ENCODE data around the gene NT5DC2. TPM values are rescaled to one million over a fixed set of nuclear protein-coding genes. Genes with fewer than 3 reads are reported as not detected.

The NT5DC2 gene
- total RNA-seq, result 68.3 TPM
- long read RNA-seq, transcript NT5DC2-202 (14 exons, 1,795 nt), result major isoform, 137 of 191 reads
- long read RNA-seq, partial matches to known transcripts, result 24 of 191 reads
- long read RNA-seq, other reads (novel, unspliced or antisense), result 30 of 191 reads

DNA sequence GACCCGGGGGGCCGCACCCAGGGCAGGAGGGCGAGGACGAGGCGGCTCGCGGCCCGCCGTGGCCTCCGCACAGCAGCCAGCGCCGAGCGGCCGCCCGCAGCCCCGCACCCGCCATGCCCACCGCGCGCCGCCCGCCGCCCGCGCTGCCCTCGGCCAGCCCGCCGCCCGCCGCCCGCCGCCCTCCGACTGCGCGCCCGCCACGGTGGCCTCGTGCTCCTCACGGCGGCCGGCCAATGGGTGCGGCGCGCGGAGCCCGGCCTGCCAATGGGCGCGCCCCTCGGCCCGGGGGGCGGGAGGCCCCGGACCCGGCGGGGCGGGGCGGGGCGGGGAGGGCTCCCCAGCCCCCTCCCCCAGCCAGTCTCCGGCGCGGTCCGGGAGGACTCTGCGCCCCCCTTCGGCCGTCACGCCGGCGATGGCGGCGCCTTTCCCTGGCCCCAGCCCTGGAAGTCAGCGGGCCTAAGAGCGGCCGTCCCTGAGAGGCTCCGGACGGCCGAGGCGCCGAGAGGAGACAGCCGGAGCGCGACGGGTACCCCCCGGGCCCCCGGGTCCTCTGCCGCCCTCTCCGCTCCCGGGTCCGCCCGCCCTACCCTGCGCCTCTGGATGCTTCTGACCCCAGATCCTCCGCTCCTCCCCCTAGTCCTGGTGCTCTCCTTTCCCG lies at the start of gene NT5DC2:
Gene NT5DC2 (minus strand): TSS at position 235 of the 658 bp plus-strand sequence. CDS start 120 bp downstream, at position 115.
- intact Hi-C loops (cut with micrococcal nuclease), result no loop called here
- peak; percentile 37 for ATAC-seq

DNA sequence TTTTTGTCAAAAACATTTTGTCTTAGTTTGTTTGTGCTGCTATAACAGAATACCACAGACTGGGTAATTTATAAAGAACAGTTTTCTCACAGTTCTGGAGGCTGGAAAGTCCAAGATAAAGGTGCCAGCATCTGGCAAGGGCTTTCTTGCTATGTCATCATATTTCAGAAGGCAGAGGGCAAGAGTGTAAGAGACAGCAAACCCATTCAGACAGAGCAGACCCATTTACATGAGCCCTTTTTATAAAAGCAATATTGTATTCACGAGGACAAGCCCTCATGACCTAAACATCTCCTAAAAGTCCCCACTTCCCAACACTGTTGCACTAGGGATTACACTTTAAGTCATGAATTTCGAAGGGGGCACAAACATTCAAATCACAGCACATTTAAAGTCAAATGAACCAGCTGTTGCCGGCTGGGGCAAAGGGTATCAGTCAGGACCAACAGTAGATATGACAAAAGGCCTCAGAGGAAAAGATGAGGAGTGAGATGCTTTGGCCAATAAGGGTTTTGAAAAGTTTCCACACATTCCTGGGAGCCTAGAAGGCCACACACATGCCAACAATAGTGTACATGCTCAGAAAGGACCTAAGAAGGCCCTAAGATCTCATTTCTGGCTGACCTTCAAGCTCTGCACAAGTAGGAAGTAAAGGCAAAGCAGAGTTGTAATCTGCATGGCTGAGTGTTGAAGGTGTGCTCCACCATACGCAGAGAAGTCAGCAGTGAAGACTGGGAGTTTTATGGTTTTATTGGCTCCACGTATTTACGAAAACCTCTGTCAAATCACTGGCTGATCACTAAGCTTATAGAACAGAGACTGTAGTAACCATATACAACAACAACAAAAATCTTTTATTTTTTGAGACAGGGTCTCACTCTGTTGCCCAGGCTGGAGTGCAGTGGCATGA lies 40.7 kb upstream of the NT5DC2 start:
- intact Hi-C loops (cut with micrococcal nuclease), result no loop called here
- DNase-seq, result no peak
- ATAC-seq, result no peak

More for the DNA sequence above, at the start of gene NT5DC2:
- DNase-seq, result peak; percentile 90

DNA sequence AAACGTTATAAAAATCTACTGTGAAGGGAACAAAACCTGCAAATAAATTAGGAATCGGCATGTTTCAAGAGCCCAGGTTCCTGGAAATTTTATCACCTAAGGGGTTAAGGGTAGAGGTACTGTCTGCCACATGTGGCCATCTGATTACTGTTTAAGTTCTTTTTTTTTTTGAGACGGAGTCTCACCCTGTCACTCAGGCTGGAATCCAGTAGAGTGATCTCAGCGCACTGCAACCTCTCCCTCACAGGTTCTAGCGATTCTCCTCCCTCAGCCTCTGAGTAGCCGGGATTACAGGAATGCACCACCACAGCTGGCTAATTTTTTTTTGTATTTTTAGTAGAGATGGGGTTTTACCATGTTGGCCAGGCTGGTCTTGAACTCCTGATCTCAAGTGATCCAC lies 38.6 kb upstream of the NT5DC2 start:
- no peak for ATAC-seq
- intact Hi-C loops (cut with micrococcal nuclease), result no loop called here
- no peak for DNase-seq

DNA sequence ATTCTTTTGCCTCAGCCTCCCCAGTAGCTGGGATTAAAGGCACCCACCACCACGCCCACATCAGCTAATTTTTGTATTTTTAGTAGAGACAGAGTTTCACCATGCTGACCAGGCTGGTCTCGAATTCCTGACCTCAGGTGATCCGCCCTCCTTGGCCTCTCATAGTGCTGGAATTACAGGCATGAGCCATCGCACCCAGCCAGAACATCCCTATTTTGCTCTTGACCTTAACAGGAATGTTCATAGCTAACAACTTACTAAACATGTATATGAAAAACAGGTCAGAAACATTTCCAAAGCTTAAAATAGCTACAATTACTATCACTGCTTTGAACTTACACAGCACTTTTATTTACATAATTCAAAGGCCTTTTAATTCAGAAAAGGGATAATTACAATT lies 36.4 kb upstream of the NT5DC2 start:
- intact Hi-C loops (cut with micrococcal nuclease), result no loop called here
- ATAC-seq (peak; percentile 36), DNase-seq (no peak)

DNA sequence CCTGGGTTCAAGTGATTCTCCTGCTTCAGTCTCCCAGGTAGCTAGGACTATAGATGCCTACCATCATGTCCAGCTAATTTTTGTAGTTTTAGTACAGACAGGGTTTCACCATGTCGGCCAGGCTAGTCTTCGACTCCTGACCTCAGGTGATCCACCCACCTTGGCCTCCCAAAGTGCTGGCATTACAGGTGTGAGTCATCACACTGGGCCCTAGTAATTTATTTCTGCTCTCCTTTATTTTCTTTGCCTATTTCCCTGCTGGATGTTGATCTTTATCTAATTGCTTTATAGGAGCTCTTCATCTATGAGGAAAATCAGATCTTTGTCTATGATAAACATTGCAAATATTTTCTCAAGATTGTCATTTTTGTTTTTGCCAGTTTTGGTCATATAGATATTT lies 34.4 kb upstream of the NT5DC2 start:
- intact Hi-C loops (cut with micrococcal nuclease), result no loop called here
- no peak for ATAC-seq
- no peak for DNase-seq

DNA sequence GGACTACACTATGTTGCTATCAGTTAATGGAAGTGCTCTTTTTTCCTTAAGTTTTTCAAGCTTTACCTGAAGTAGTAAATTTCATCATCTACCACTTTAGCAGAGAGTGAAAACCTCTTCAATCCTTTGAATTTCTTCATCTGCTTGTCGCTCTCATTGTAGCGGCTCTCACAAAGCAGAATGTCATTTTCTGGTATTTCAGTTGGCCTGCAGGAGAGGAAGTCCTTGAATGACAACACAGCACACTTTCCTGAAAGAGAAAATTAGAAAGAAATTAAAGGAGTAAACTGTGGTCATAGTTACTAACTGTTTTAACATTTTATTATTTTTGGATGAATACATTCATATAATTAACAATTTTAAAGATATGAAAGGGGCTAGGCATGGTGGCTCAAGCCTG lies 30.3 kb upstream of the NT5DC2 start:
- ATAC-seq (no peak), DNase-seq (no peak)
- intact Hi-C loops (cut with micrococcal nuclease), result no loop called here

DNA sequence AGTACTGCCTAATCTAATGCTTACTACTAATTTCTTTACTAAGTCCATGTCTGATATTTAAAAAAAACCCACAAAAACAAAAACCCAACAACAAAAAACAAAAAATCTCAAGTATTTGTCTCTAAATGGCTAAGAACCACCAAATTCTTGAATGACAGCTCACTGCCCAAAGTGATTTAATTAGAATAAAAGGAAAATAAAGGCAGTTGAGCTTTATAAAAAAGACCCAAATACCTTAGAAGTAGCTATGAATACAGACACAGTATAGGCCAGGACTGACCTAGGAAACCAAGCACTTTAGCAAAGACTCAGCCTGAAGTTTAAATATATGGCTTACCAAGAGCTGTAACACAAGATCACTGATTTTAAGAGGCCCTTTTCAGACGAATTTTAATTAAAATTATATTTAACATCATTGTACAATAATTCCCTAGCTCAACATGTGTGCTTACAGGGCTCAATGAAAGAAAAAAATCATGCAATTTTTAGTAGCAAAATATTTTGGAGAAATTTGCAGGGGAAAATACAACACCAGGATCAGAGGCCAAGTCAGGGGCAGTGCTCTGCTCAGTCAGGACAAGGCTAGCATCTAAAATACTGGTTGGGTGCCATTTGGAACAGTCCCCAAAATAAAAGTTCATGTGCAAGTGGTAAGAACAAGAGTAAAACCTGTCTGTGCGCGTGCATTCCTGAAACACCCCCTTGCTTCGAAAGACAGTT lies 27.5 kb upstream of the NT5DC2 start:
- intact Hi-C loops (cut with micrococcal nuclease), result no loop called here
- no peak for DNase-seq
- peak; percentile 43 for ATAC-seq

DNA sequence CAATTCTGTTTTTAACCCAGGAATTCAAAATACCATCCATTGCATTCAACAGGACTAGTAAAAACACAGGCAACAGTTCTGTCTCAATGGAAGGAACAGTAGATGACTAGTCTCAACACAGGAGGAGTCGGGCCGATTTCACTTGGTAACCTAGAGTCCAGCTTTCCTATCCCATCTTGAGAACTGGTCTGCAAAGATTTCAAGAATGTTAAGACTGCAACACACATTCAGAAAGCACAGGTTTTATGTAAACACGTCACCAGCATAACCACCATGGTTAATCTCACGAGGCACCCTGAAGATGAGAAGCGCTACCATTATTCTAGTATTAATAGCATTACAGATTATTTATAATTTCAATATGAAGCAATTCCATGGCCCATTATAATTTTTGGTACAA lies 24.8 kb upstream of the NT5DC2 start:
- intact Hi-C loops (cut with micrococcal nuclease), result no loop called here
- DNase-seq (no peak), ATAC-seq (no peak)

DNA sequence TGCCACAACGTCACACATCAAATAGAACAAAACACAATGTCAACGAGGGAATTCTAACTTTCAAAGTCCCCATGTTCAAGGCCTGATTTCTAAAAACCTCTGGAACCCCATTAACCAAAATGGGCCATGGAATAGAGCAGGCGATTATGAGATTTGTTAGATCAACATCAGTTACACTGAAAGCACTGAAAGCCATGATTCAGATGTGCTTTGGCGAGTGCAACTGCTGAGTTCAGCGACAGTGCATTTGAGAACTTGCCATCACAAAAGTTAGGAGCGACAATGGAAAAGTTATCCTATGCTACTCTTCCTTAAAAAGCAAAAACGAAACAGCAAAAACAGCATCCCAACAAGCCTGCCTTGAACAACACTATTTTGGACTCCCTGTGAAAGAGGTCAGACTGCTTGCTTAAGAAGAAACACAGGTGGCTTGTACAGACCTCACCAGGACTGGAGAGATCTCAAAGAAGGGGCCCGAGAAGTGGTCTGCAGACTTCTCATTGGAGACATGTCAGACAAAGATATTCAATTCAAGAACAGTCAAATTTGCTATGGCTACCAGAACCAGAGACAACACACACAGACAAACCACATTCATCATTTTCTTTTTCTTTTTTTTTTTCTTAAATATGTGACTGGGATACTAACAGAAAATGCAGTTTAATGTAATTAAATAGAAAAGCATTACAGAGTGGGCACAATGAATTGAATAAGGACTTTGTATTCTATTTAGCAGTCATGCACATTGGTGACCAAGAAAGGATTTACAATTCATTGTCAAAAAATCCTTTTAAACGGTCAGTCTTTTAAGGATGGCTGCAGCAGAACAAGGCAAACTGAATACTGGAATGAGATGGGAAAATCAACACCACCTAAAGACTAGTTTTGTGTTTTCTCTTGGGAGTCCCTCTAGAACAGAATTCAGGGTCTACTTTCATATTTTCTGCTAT lies 23.6 kb upstream of the NT5DC2 start:
- no peak for DNase-seq
- intact Hi-C loops (cut with micrococcal nuclease), result no loop called here
- ATAC-seq, result no peak

DNA sequence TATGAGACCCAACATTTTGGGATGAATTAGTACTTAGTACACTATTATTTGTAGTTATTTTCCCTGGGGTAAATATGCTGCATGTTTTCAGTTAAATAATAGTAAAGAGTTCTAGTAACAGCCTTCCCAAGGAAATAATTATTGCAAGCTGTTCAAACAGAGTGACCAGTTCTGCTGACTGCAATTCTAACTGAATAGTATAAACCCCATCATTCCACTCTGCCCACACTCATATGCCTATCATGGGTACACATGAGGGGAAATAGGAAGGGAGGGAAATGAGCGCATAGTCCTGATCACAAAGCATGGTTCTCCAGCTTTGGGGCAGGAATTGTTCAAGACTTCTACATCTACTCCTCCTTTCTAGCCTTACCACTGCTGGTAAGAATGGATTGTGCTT lies 21.4 kb upstream of the NT5DC2 start:
- ATAC-seq, result no peak
- no peak for DNase-seq
- intact Hi-C loops (cut with micrococcal nuclease), result no loop called here

DNA sequence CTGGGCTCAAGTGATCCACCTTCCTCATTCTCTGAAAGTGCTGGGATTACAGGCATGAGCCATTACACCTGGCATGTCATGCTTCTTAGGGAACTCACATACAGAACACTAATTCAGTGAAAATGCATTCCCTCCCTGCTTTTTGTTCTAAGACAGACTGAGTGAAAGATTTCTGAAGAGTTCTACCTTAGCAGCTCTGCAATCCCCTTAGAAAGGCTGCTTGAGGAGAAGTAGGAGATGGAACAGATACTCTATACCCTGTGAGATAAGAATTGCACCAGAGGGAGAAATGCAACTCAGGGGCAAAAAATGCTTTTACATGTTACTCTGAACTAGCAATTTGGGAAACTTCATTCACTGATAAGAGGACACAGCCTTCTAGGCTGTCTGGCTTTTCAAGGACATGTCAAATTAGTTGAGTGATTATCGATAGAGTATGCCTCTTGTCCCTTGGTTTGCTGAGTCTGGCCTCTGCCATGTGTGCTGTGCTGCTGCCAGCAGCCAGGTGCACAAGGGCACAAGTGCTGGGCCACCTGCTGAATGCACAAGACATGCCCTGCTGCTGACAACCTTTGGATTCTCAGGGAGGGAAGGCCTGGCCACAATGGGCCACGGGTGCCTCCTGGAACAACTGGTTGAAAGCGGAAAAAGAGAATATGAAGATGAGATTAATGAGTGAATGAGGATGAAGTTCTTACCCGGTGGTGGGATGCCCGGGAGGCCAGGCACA lies 20.5 kb upstream of the NT5DC2 start:
- ATAC-seq, result no peak
- DNase-seq, result no peak
- intact Hi-C loops (cut with micrococcal nuclease), result no loop called here

GRCh38 chr3:52552089-52552488 lies 18.4 kb upstream of the NT5DC2 start:
- intact Hi-C loops (cut with micrococcal nuclease), result no loop called here
- ATAC-seq (peak; percentile 29), DNase-seq (no peak)

- ATAC-seq, result peak; percentile 27
- no peak for DNase-seq
- intact Hi-C loops (cut with micrococcal nuclease), result no loop called here
Measured at GRCh38 chr3:52551118-52551517, 17.5 kb upstream of the NT5DC2 start.

GRCh38 chr3:52547143-52547542 lies 13.5 kb upstream of the NT5DC2 start:
- intact Hi-C loops (cut with micrococcal nuclease), result no loop called here
- no peak for ATAC-seq
- no peak for DNase-seq

DNA sequence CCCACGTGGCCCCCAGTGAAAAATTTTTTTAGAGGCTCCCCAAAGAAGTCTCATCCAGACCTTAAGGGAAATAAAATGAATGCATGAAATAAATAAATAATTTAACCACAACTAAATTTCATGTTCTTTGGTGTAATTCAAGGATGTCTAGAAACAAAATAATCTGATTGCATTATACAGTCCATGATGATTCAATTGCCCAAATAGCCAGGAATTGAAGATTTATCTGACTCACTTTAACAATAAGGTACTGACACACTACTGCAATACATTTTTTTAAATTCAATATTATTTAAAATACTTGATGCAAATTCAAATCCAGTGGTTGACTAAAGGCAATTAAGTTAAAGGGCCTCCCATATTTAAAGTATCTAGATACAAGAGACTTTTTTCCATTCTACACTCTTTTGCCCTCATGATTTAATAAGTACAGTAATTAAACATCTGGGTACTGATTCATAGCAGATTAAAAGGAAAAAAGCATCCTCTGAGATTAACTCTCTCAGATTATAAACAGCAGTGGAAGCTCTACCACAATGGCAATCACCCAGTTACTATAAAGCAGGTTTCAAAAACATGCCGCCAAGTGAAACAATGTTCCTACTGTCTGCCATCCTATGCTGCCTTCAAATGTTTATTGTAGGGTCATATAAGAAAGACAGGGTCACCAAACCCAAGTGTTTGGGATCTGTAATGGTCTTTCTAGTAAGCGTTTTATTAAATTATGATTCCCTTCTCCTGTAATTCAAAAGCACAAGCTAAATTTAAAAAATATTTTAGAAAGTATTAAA lies 12.6 kb upstream of the NT5DC2 start:
- intact Hi-C loops (cut with micrococcal nuclease), result no loop called here
- DNase-seq (no peak), ATAC-seq (no peak)

DNA sequence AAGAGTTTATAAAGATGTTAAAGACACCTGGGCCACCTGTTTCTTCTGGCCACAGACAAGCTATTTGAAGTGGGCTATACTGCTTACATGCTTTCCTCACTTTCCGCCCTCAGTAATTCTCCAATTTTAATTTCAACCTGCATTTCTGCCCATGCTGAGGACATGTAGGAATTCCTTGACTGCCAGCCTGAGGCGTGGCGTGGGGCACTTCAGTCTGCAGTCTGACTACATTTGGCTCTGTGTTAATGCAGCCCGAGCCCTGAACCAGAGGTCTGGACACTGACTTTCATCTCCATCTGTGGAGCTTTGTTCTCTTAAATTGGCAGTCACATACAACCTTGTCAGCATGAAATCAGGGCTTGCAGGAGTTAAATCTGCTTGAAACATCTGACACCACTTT lies 11.3 kb upstream of the NT5DC2 start:
- ATAC-seq (peak; percentile 59), DNase-seq (no peak)
- intact Hi-C loops (cut with micrococcal nuclease), result no loop called here

DNA sequence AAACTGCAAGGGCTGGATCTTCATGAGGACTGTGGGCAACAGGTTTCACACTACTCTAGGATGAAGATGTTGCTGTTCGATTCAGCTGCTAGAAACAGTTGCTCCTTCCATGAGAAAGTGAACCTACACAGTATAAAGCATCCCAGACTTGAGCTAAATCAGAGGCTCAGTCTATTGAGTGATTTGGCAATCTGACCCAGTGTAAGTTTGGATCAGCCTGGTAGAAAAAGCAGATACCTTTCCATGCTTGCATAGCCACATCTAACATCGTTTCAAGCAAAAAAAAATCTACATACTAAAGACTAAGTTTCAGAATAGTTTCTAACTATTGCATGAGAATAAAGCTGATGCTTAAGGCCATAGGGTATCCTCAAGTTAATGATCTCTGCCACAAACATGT lies 7.4 kb upstream of the NT5DC2 start:
- intact Hi-C loops (cut with micrococcal nuclease), result no loop called here
- DNase-seq (no peak), ATAC-seq (no peak)

All from left ventricle myocardium superior (tissue), 1 donor.